ENCODE measurements around the gene TAF1B. TPM values are rescaled to one million over a fixed set of nuclear protein-coding genes. Genes with fewer than 3 reads are reported as not detected.

The TAF1B gene
- polyA plus RNA-seq, 3 donors, result 4.1 to 7.3 (median 6.1) TPM

- WGBS, 3 donors, result 81 to 98% (median 96%) methylated on average over 12 of the region's 12 CpGs
- no peak overlapping the region for H3K27ac ChIP-seq (ENCODE audit: low read depth, low read length)
Measured at GRCh38 chr2:9806656-9807055, 36.6 kb upstream of the TAF1B start.

- WGBS, 3 donors, result 89 to 91% (median 91%) methylated on average over 15 of the region's 15 CpGs
- no peak overlapping the region for H3K27ac ChIP-seq (ENCODE audit: low read depth, low read length)
Measured at GRCh38 chr2:9807056-9807455, 36.2 kb upstream of the TAF1B start.

- 88 to 95% (median 92%) methylated on average over 13 of the region's 13 CpGs for WGBS, 3 donors
- H3K27ac ChIP-seq (ENCODE audit: low read depth, low read length), result no peak overlapping the region
Measured at GRCh38 chr2:9807555-9808305, 35.5 kb upstream of the TAF1B start.

GRCh38 chr2:9808334-9809063 is 34.8 kb upstream of the TAF1B start:
- 70 to 90% (median 82%) methylated on average over 19 of the region's 19 CpGs for WGBS, 3 donors
- no peak overlapping the region for H3K27ac ChIP-seq (ENCODE audit: low read depth, low read length)

GRCh38 chr2:9809064-9809356 is 34.3 kb upstream of the TAF1B start:
- H3K27ac ChIP-seq (ENCODE audit: low read depth, low read length), result no peak overlapping the region
- WGBS, 3 donors, result 73 to 94% (median 91%) methylated on average over 4 of the region's 4 CpGs

GRCh38 chr2:9809448-9810088 is 33.7 kb upstream of the TAF1B start:
- H3K27ac ChIP-seq (ENCODE audit: low read depth, low read length), result no peak overlapping the region
- 79 to 91% (median 86%) methylated on average over 15 of the region's 15 CpGs for WGBS, 3 donors

GRCh38 chr2:9811216-9811615 is 32.1 kb upstream of the TAF1B start:
- 83 to 86% (median 85%) methylated on average over 5 of the region's 5 CpGs for WGBS, 3 donors

GRCh38 chr2:9811679-9812511 is 31.4 kb upstream of the TAF1B start:
- WGBS, 3 donors, result 78 to 92% (median 91%) methylated on average over 27 of the region's 27 CpGs
- no peak overlapping the region for H3K27ac ChIP-seq (ENCODE audit: low read depth, low read length)

More at GRCh38 chr2:9811216-9811615, 32.1 kb upstream of the TAF1B start:
- no peak overlapping the region for H3K27ac ChIP-seq (ENCODE audit: low read depth, low read length)

GRCh38 chr2:9812945-9813311 is 30.3 kb upstream of the TAF1B start:
- H3K27ac ChIP-seq (ENCODE audit: low read depth, low read length), result no peak overlapping the region
- 58 to 80% (median 62%) methylated on average over 10 of the region's 10 CpGs for WGBS, 3 donors

- no peak overlapping the region for H3K27ac ChIP-seq (ENCODE audit: low read depth, low read length)
- WGBS, 3 donors, result 10 to 19% (median 15%) methylated on average over 24 of the region's 24 CpGs
Measured at GRCh38 chr2:9813312-9814128, 29.8 kb upstream of the TAF1B start.

GRCh38 chr2:9814129-9814868 is 29.0 kb upstream of the TAF1B start:
- 62 to 72% (median 68%) methylated on average over 21 to 24 of the region's 24 CpGs for WGBS, 3 donors
- H3K27ac ChIP-seq (ENCODE audit: low read depth, low read length), result no peak overlapping the region

- no peak overlapping the region for H3K27ac ChIP-seq (ENCODE audit: low read depth, low read length)
- 93 to 94% (median 94%) methylated on average over 4 of the region's 4 CpGs for WGBS, 3 donors
Measured at GRCh38 chr2:9815076-9815475, 28.2 kb upstream of the TAF1B start.

GRCh38 chr2:9815844-9816279 is 27.4 kb upstream of the TAF1B start:
- H3K27ac ChIP-seq (ENCODE audit: low read depth, low read length), result no peak overlapping the region
- 73 to 89% (median 79%) methylated on average over 17 of the region's 17 CpGs for WGBS, 3 donors

GRCh38 chr2:9818097-9818496 is 25.2 kb upstream of the TAF1B start:
- 81 to 85% (median 84%) methylated on average over 2 of the region's 2 CpGs for WGBS, 3 donors
- no peak overlapping the region for H3K27ac ChIP-seq (ENCODE audit: low read depth, low read length)

GRCh38 chr2:9819551-9819950 is 23.7 kb upstream of the TAF1B start:
- no peak overlapping the region for H3K27ac ChIP-seq (ENCODE audit: low read depth, low read length)
- WGBS, 3 donors, result 89 to 96% (median 89%) methylated on average over 13 of the region's 13 CpGs

- 81 to 84% (median 84%) methylated on average over 32 of the region's 32 CpGs for WGBS, 3 donors
- H3K27ac ChIP-seq (ENCODE audit: low read depth, low read length), result no peak overlapping the region
Measured at GRCh38 chr2:9820020-9820973, 23.0 kb upstream of the TAF1B start.

Data from adipose tissue (tissue), 3 donors.